SK-N-MC (cell line): Measurements from ENCODE around the gene CDCA7L.

Experiments used
- EZH2 ChIP-seq: fragments of 200-600 bp; sonication (generic); IDR thresholded peaks from one replicate; pipeline ENCODE4 v1.6.1; 2017; ENCODE audit warnings: antibody characterized with exemption
- POLR2AphosphoS5 ChIP-seq: IDR thresholded peaks from 2 replicates; pipeline ENCODE4 v1.6.1; 2012; ENCODE audit warnings: mild to moderate bottlenecking, low read depth, low read length, borderline replicate concordance

DNA sequence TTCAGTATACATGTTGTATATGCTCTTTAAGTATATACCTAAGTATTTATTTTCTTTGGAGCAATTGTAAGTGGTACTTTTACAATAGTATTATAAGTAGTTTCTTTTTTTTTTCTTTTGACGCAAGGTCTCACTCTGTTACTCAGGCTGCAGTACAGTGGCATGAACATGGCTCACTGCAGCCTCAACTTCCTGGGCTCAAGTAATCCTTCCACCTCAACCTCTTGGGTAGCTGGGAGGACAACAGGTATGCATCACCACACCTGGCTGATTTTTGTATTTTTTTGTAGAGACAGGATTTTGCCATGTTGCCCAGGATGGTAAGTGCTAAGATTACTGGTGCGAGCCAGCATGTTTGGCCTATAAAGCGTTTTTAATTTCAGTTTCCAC lies 13.7 kb upstream of the CDCA7L start:
- no peak for TF ChIP-seq POLR2AphosphoS5
- no peak for TF ChIP-seq EZH2
